GM18507 (cell line): Measurements from ENCODE around the gene KCTD1.

Source experiments
- DNase-seq: peaks from one replicate; pipeline ENCODE4 v3.0.0; 2011; ENCODE audit warnings: low read depth; ENCODE audit not compliant: insufficient read length; ENCODE audit errors: extremely low spot score
- FAIRE-seq: peaks from 2 replicates; lab custom pipeline; 2011; peaks lifted over from hg19 to GRCh38; lab: Jason Lieb, UNC

The KCTD1 gene

GRCh38 chr18:26526128-26526965, 22.0 kb downstream of the KCTD1 start:
- DNase-seq: no peak
- FAIRE-seq: no peak

GRCh38 chr18:26524504-26525351, 23.6 kb downstream of the KCTD1 start:
- no peak for DNase-seq
- peak; percentile 36 for FAIRE-seq

GRCh38 chr18:26524002-26524401, 24.4 kb downstream of the KCTD1 start:
- FAIRE-seq: no peak
- DNase-seq: no peak

GRCh38 chr18:26521617-26522016, 26.7 kb downstream of the KCTD1 start:
- no peak for DNase-seq
- FAIRE-seq: no peak

GRCh38 chr18:26520974-26521373, 27.4 kb downstream of the KCTD1 start:
- DNase-seq: no peak
- no peak for FAIRE-seq

GRCh38 chr18:26519114-26519513, 29.2 kb downstream of the KCTD1 start:
- no peak for DNase-seq
- no peak for FAIRE-seq

GRCh38 chr18:26516964-26517363, 31.4 kb downstream of the KCTD1 start:
- FAIRE-seq (peak; percentile 24), DNase-seq (no peak)

GRCh38 chr18:26515643-26516487, 32.5 kb downstream of the KCTD1 start:
- no peak for FAIRE-seq
- no peak for DNase-seq

GRCh38 chr18:26511339-26512071, 36.8 kb downstream of the KCTD1 start:
- no peak for FAIRE-seq
- DNase-seq: no peak

- FAIRE-seq (no peak), DNase-seq (no peak)
Measured at GRCh38 chr18:26510337-26510736, 38.0 kb downstream of the KCTD1 start.

GRCh38 chr18:26506012-26506411, 42.3 kb downstream of the KCTD1 start:
- FAIRE-seq: no peak
- no peak for DNase-seq

GRCh38 chr18:26504831-26505230, 43.5 kb downstream of the KCTD1 start:
- FAIRE-seq (no peak), DNase-seq (no peak)

- FAIRE-seq (no peak), DNase-seq (no peak)
Measured at GRCh38 chr18:26503382-26503781, 45.0 kb downstream of the KCTD1 start.

- FAIRE-seq: no peak
- no peak for DNase-seq
Measured at GRCh38 chr18:26502823-26503222, 45.5 kb downstream of the KCTD1 start.

GRCh38 chr18:26497866-26498265, 50.5 kb downstream of the KCTD1 start:
- no peak for DNase-seq
- FAIRE-seq: no peak

GRCh38 chr18:26496528-26496927, 51.8 kb downstream of the KCTD1 start:
- FAIRE-seq (no peak), DNase-seq (no peak)

- FAIRE-seq: no peak
- no peak for DNase-seq
Measured at GRCh38 chr18:26495287-26495686, 53.1 kb downstream of the KCTD1 start.

- DNase-seq: no peak
- no peak for FAIRE-seq
Measured at GRCh38 chr18:26493021-26493420, 55.3 kb downstream of the KCTD1 start.

- FAIRE-seq (no peak), DNase-seq (no peak)
Measured at GRCh38 chr18:26491194-26491816, 57.0 kb downstream of the KCTD1 start.
